GM12891 (cell line): Measurements from ENCODE around the gene DPP4.

ENCODE experiments used
- POLR2A ChIP-seq: IDR thresholded peaks from 2 replicates; pipeline ENCODE4 v1.6.1; 2011; ENCODE audit warnings: low read depth, low read length, control low read depth
- POLR2AphosphoS5 ChIP-seq: IDR thresholded peaks from 2 replicates; pipeline ENCODE4 v1.6.1; 2011; ENCODE audit warnings: low read depth, low read length, control low read depth
- TAF1 ChIP-seq: IDR thresholded peaks from 2 replicates; pipeline ENCODE4 v1.6.1; 2011; ENCODE audit warnings: low read depth, low read length, control low read depth

GRCh38 chr2:162086904-162087303, 12.9 kb upstream of the DPP4 start:
- no peak for TF ChIP-seq POLR2A
- TF ChIP-seq POLR2AphosphoS5: no peak
- TF ChIP-seq TAF1: no peak
